T-helper 1 cell (primary cell): ENCODE data around the gene GYS2.

ENCODE experiments used
- DNase-seq, 5 donors: peaks; one replicate each; pipeline ENCODE4 v3.0.0-alpha.2; 2012 to 2020

The GYS2 gene

DNA sequence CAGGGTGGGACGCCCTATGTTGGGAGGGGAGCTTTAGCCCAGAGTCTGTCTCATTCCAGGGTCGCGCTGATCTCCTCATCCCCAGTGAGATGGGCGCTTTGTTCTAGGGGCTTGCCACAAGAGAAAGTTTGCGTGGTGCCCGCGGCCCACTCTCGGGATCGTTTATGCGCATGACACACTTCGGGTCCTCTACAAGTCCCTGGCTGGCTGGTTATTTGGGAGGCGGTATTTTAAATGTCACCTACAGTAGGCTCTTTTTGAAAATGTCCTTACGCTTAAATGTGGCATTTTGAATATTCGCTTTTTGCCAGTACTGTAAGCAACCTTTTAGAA, 102.5 kb downstream of the GYS2 start:
- DNase-seq = peak in 3 of 5 donors; percentile 14 to 35 (median 19)

- DNase-seq = peak; percentile 77 to 97 (median 83)
Observed at GRCh38 chr12:21501258-21502163, 103.1 kb downstream of the GYS2 start, which contains the start of the genes GOLT1B and RECQL. GOLT1B (plus strand) TSS chr12:21501789; CDS start chr12:21501924, 135 bp downstream. RECQL (minus strand) TSS chr12:21501635; CDS start chr12:21499570, 2,065 bp downstream.

- no peak for DNase-seq
Observed at GRCh38 chr12:21500786-21501257, 103.8 kb downstream of the GYS2 start.

DNA sequence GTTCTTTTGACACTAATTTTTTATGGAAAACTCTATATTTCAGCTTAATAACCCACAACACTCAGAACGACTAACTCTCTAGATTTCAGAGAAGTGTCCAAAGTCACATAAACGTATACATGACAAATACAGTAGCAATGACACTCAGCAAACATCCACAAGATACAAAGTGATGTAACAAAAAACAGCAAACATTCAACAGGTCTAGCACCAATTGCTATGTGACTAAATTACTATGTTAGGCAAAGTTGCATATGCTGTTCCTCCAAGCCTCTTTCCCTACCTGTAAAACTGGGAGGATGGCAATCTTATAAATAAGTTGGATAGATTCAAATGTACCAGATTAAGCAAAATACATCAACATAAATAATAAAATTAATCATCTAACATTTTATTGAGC, 104.9 kb downstream of the GYS2 start:
- no peak for DNase-seq
